NK-92 (cell line): ENCODE results near the gene JAK2.
"Not testable (repeated sequence)": the region's sequence is repeated elsewhere in the genome, so short reads cannot be mapped to it uniquely, and the experiment has no call there.

ENCODE experiments used
- DNase-seq: peaks from one replicate; lab custom pipeline; 2025; ENCODE audit not compliant: unreplicated experiment; lab: John Stamatoyannopoulos, UW

The JAK2 gene

DNA sequence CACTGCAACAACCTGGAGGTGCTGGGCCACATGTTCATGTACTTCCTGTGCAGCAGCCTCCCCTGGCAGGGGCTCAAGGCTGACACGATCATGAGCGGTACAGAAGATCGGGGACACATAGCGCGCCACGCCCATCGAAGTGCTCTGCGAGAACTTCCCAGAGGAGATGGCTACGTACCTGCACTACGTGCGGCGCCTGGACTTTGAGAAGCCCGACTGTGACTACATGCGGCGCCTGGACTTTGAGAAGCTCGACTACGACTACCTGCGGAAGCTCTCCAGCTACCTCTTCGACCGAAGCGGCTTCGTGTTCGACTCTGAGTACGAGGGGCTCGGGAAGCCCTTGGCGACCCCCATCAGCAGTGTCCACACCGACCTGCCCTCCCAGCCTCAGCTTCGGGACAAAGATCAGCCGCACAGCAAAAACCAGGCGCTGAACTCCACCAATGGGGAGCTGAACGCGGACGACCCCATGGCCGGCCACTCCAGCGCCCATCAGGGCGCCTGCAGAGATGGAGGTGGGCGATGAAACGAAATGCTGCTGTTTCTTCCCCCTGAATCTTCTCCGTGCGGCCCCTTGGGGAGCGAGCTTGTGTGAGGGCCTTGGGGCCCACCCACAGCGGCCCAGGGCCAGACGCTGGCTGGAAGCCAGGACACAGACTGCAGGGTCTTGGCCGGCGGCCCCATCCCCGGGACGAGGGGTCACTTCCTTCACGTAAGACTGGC is 56.5 kb downstream of the JAK2 start:
- DNase-seq = no peak

GRCh38 chr9:5042661-5043178 is 57.6 kb downstream of the JAK2 start:
- no peak for DNase-seq

- no peak for DNase-seq
These were observed 58.3 kb downstream of the JAK2 start for GRCh38 chr9:5043381-5043780.

DNA sequence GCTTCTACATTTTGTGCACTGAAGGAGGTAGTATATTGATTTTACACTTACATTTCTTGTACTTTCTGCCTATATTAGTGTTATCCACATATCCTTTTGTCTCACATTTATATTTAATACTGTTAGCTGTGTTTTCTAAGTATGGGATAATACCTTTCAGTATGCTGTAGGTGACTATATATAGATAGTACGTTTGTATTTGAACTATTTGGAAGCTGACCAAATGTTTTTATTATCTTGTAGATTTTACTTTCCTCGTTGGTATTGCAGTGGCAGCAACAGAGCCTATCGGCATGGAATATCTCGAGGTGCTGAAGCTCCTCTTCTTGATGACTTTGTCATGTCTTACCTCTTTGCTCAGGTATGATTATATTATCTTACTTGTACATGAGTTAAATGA is 59.1 kb downstream of the JAK2 start:
- DNase-seq = no peak

DNA sequence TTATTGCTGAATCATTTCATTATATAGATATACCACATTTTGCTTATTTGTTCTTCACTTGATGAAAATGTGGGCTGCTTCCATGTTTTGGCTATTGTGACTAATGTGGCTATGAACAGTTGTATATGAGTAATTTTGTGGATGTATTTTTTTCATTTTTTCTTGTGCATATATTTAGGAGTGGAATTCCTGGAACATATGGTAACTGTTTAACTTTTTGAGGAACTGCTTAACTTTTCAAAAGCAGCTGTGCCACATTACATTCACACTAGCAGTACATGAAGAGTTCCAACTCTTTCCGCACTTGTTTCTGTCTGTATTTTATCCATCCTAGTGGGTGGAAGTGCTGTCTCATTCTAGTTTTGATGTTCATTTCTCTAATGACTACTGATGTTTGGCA is 67.8 kb downstream of the JAK2 start:
- no peak for DNase-seq

- DNase-seq = no peak
These were observed 77.6 kb downstream of the JAK2 start for GRCh38 chr9:5062631-5063030.

- no peak for DNase-seq
These were observed 87.8 kb downstream of the JAK2 start for GRCh38 chr9:5072871-5073270.

GRCh38 chr9:5073701-5074100 is 88.6 kb downstream of the JAK2 start:
- no peak for DNase-seq

GRCh38 chr9:5085993-5086392 is 100.9 kb downstream of the JAK2 start:
- DNase-seq = no peak

GRCh38 chr9:5089737-5090136 is 104.7 kb downstream of the JAK2 start:
- DNase-seq = no peak

GRCh38 chr9:5095795-5096194 is 110.7 kb downstream of the JAK2 start:
- no peak for DNase-seq

DNA sequence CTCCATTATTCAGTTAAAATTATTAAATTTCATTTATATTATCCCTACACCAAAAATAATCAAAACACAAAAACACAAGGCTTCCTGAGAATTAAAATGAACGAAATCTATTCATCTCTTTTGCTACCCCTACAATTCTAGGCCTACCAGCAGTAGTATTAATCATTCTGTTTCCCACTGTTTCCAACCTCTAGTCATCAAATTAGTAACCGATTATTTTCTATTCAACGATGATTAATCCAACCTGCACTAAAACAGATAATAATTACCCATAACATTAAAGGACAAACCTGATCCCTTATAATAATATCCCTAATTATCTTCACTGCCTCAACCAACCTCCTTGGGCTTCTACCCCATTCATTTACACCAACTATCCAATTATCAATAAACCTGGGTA is 114.4 kb downstream of the JAK2 start:
- DNase-seq = no peak

DNA sequence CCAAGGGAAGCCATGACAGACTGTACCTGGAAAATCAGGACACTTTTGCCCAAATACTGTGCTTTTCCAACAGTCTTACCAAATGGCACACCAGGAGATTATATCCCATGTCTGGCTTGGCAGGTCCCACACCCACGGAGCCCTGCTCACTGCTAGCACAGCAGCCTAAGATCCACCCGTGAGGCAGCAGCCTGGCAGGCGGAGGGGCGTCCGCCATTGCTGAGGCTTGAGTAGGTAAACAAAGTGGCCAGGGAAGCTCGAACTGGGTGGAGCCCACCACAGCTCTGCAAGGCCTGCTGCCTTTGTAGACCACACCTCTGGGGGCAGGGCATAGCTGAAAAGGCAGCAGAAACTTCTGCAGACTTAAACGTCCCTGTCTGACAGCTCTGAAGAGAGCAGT is 116.1 kb downstream of the JAK2 start:
- not testable (repeated sequence) for DNase-seq

DNA sequence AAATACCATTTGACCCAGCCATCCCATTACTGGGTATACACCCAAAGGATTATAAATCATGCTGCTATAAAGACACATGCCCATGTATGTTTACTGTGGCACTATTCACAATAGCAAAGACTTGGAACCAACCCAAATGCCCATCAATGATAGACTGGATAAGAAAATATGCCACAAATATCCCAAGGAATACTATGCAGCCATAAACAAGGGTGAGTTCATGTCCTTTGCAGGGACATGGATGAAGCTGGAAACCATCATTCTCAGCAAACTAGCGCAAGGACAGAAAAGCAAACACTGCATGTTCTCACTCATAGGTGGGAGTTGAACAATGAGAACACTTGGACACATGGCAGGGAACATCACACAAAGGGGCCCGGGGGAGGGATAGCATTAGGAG is 121.4 kb downstream of the JAK2 start:
- not testable (repeated sequence) for DNase-seq

DNA sequence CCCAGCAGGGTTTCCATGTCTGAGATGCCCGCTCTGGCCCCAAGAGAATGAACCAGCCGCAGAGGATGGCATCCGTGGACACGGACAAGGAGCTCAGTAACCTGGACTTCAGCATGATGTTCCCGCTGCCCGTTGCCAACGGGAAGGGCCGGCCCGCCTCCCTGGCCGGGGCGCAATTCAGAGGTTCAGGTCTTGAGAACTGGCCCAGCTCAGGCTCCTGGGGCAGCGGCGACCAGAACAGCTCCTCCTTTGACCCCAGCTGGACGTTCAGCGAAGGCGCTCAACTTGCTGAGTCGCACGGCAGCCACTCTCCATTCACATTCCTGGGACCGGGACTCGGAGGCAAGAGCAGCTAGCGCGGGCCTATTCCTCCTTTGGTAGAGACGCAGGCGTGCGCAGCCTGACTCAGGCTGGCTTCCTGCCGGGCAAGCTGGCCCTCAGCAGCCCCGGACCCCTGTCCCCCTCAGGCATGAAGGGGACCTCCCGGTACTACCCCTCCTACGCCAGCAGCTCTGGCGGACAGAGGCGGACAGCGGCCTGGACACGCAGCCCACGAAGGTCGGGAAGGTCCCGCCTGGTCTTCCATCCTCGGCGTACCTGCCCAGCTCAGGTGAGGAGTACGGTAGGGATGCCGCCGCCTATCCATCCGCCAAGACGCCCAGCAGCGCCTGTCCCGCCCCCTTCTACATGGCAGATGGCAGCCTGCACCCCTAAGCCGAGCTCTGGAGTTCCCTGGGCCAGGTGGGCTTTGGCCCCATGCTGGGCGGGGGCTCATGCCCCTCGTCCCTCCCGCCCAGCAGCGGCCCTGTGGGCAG is 126.0 kb downstream of the JAK2 start:
- DNase-seq = no peak

GRCh38 chr9:5111696-5112095 is 126.6 kb downstream of the JAK2 start:
- DNase-seq = no peak

DNA sequence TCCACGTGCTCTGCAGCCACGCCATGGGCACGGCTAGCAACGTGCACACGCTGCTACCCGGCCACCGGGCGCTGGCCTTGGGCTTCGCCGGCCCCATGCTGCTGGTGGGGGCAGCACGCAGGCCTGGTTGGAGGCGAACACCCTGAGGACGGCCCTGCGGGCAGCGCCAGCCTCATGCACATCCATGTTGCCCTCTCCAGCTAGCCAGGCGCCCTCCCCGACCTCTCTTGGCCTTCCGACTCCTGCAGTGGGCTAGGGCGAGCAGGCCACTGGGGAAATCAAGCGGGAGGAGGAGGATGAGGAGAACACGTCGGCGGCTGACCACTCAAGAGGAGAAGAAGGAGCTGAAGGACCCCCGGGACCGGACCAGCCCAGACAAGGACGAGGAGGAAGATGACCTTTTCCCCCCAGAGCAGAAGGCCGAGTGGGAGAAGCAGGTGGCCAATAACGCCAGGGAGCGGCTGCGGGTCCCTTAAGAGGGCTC is 127.1 kb downstream of the JAK2 start:
- no peak for DNase-seq

DNA sequence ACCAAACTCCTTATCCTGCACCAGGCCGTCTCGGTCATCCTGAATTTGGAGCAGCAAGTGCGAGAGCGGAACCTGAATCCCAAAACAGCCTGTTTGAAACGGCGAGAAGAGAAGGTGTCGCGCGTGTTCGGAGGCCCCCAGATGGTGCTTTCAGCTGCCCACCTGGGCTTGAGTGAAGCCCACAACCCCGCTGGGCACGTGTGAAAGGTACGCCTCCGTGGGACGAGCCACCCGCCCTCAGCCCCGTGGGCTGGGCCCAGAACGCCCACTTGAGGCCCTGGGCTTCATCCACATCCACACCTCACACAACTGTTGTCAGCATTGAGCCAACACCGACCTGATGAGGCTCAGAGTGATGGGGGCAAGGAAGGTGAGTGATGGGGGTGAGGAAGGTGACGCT is 127.6 kb downstream of the JAK2 start:
- no peak for DNase-seq

GRCh38 chr9:5113523-5113922 is 128.5 kb downstream of the JAK2 start:
- no peak for DNase-seq

GRCh38 chr9:5113994-5114748 is 129.1 kb downstream of the JAK2 start:
- no peak for DNase-seq

DNA sequence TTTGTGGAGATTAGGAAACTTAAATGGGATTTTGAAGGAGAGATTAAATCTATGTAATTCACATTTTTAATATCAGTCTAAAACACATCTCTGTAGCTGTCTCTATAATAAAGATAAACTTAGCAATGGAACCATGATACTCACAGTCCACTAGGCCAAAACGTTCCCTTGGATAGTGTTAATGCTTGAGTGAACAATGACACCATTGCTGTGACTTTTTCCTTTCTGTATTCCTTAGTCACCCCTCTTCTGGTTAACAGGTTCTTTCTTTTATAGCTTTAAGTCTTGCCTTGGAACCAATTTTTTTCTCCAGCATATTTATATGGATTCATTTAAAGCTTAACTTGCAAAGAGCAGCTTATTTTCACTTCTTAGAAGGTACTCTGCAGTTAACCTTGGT is 137.0 kb downstream of the JAK2 start:
- no peak for DNase-seq
